ENCODE results near the gene SLCO3A1.
A peak's percentile ranks its signal among the peaks of the same experiment; 100 is the strongest.

Gene SLCO3A1

GRCh38 chr15:91916051-91916450 lies 62.5 kb downstream of the SLCO3A1 start:
- no peak for DNase-seq

GRCh38 chr15:91917686-91918360 lies 64.3 kb downstream of the SLCO3A1 start:
- no peak for DNase-seq

GRCh38 chr15:91919014-91919534 lies 65.6 kb downstream of the SLCO3A1 start:
- DNase-seq, result no peak

GRCh38 chr15:91921188-91921842 lies 67.8 kb downstream of the SLCO3A1 start:
- peak; percentile 40 for DNase-seq

GRCh38 chr15:91921843-91922198 lies 68.3 kb downstream of the SLCO3A1 start:
- no peak for DNase-seq

- DNase-seq, result no peak
Observed at GRCh38 chr15:91922646-91923547, 69.4 kb downstream of the SLCO3A1 start.

- DNase-seq, result no peak
Observed at GRCh38 chr15:91924183-91924582, 70.7 kb downstream of the SLCO3A1 start.

- DNase-seq, result no peak
Observed at GRCh38 chr15:91924837-91925495, 71.5 kb downstream of the SLCO3A1 start.

GRCh38 chr15:91925794-91926193 lies 72.3 kb downstream of the SLCO3A1 start:
- no peak for DNase-seq

GRCh38 chr15:91926908-91927270 lies 73.4 kb downstream of the SLCO3A1 start:
- DNase-seq, result no peak

GRCh38 chr15:91927585-91927984 lies 74.1 kb downstream of the SLCO3A1 start:
- no peak for DNase-seq

- DNase-seq, result no peak
Observed at GRCh38 chr15:91928675-91929074, 75.2 kb downstream of the SLCO3A1 start.

- DNase-seq, result no peak
Observed at GRCh38 chr15:91929509-91929908, 76.0 kb downstream of the SLCO3A1 start.

- DNase-seq, result no peak
Observed at GRCh38 chr15:91930092-91930491, 76.6 kb downstream of the SLCO3A1 start.

- no peak for DNase-seq
Observed at GRCh38 chr15:91936182-91936775, 82.8 kb downstream of the SLCO3A1 start.

- no peak for DNase-seq
Observed at GRCh38 chr15:91936927-91937326, 83.4 kb downstream of the SLCO3A1 start.

- DNase-seq, result no peak
Observed at GRCh38 chr15:91938136-91938535, 84.6 kb downstream of the SLCO3A1 start.

GRCh38 chr15:91939403-91939831 lies 85.9 kb downstream of the SLCO3A1 start:
- no peak for DNase-seq

GRCh38 chr15:91940496-91941381 lies 87.2 kb downstream of the SLCO3A1 start:
- no peak for DNase-seq

- DNase-seq, result peak; percentile 19
Observed at GRCh38 chr15:91941871-91942658, 88.6 kb downstream of the SLCO3A1 start.
